GM12892 (cell line): ENCODE data around the gene FBXL14.

Source experiments
- POLR2A ChIP-seq: IDR thresholded peaks from 2 replicates; pipeline ENCODE4 v1.6.1; 2011; ENCODE audit warnings: low read depth, low read length, control low read depth
- POLR2AphosphoS5 ChIP-seq: IDR thresholded peaks from 2 replicates; pipeline ENCODE4 v1.6.1; 2011; ENCODE audit warnings: low read depth, low read length, control low read depth
- TAF1 ChIP-seq: IDR thresholded peaks from 2 replicates; pipeline ENCODE4 v1.6.1; 2011; ENCODE audit warnings: low read depth, mild to moderate bottlenecking, control low read depth, low read length, borderline replicate concordance

DNA sequence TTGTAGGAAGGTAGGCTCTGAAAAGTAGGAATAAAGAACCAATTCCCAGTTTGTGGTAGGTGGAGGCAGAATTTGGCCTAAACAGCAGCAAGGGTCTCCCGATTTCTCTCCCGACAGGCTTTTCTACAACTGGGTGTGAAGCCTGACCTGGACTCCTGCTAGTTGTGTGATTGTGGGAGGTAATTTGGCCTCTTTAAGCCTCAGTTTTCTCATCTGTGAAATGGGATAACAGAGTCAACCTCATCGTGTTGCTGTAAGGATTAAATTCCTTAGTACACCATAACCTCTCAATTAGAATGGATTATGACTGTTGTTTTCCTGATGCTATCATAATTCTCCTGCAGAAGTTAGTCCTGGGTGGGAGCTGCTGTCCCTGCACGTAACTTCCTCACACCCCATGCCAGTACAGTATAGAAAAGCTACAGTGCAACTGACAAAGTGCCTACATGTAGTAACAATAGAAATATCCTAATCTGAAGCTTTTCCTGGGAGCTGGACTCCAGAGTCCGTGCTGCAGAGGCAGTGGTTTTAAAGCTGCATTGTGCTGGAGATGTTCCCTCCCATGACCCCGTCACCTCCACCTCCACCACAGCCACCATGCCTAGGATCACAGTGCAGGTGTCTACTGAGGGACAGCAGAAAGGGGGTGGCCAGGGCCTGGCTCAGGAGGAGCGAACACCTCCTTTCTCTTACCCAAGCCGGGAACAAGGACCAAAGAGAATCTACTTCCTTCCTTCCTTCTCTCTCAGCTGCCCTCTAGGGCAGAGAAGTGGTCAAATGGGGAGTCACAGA lies 76.5 kb downstream of the FBXL14 start:
- TF ChIP-seq POLR2AphosphoS5 (no peak), POLR2A (no peak), TAF1 (no peak)
